ENCODE measurements around the gene DNAH2.

DNA sequence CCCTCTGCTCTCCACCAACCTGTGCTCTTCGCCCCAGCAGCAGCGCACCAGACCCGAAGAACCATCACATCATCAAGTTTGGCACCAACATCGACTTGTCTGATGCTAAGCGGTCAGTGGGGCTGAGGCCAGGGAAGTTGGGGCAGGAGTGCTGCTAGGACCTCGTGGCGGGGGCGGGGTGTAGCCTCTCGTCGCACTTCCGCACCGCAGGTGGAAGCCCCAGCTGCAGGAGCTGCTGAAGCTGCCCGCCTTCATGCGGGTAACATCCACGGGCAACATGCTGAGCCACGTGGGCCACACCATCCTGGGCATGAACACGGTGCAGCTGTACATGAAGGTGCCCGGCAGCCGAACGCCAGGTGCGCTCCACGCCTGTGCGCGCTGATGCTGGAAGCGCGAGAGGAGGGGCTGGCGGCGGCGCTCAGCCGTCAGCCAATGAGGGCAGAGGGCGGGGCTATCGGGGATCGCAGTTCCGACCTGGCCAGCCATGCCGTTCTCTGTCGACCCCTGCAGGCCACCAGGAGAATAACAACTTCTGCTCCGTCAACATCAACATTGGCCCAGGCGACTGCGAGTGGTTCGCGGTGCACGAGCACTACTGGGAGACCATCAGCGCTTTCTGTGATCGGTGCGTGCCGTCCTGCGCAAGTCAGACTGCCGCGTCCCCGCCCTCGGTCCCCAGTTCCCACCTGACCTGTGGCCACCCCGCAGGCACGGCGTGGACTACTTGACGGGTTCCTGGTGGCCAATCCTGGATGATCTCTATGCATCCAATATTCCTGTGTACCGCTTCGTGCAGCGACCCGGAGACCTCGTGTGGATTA, 134.1 kb downstream of the DNAH2 start:
- TF ChIP-seq, protein P1, sequence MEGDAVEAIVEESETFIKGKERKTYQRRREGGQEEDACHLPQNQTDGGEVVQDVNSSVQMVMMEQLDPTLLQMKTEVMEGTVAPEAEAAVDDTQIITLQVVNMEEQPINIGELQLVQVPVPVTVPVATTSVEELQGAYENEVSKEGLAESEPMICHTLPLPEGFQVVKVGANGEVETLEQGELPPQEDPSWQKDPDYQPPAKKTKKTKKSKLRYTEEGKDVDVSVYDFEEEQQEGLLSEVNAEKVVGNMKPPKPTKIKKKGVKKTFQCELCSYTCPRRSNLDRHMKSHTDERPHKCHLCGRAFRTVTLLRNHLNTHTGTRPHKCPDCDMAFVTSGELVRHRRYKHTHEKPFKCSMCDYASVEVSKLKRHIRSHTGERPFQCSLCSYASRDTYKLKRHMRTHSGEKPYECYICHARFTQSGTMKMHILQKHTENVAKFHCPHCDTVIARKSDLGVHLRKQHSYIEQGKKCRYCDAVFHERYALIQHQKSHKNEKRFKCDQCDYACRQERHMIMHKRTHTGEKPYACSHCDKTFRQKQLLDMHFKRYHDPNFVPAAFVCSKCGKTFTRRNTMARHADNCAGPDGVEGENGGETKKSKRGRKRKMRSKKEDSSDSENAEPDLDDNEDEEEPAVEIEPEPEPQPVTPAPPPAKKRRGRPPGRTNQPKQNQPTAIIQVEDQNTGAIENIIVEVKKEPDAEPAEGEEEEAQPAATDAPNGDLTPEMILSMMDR (IDR thresholded peaks at IDR 0.05; ENCODE audit: low read length), result peak; percentile 91
- no peak for TF ChIP-seq EZH2 (optimal IDR thresholded peaks at IDR 0.05; ENCODE audit: low read depth, low read length)

Data from MM.1S (cell line).